AG09319 (cell line): ENCODE data around the gene CCDC91.

Experiments
- DNase-seq: peaks from one replicate; pipeline ENCODE4 v3.0.0-alpha.2; 2010; ENCODE audit warnings: low read depth; ENCODE audit errors: extremely low read depth
- CTCF ChIP-seq: IDR thresholded peaks from 2 replicates; pipeline ENCODE4 v1.5.1; 2011; ENCODE audit warnings: low read depth, mild to moderate bottlenecking, inconsistent platforms, low read length, moderate library complexity

The CCDC91 gene

GRCh38 chr12:28232211-28232928 lies 42.1 kb downstream of the CCDC91 start:
- no peak for TF ChIP-seq CTCF
- DNase-seq, result no peak

GRCh38 chr12:28234444-28234843 lies 44.2 kb downstream of the CCDC91 start:
- no peak for DNase-seq
- TF ChIP-seq CTCF, result no peak

GRCh38 chr12:28235015-28235414 lies 44.8 kb downstream of the CCDC91 start:
- TF ChIP-seq CTCF, result no peak
- no peak for DNase-seq

GRCh38 chr12:28235985-28236384 lies 45.7 kb downstream of the CCDC91 start:
- no peak for DNase-seq
- no peak for TF ChIP-seq CTCF

GRCh38 chr12:28237423-28237822 lies 47.2 kb downstream of the CCDC91 start:
- DNase-seq, result no peak
- no peak; the same call in 1 of the 2 replicates for TF ChIP-seq CTCF

- TF ChIP-seq CTCF, result no peak
- no peak for DNase-seq
Observed at GRCh38 chr12:28239918-28240317, 49.7 kb downstream of the CCDC91 start.

GRCh38 chr12:28240853-28241252 lies 50.6 kb downstream of the CCDC91 start:
- DNase-seq, result no peak
- TF ChIP-seq CTCF, result no peak
